Measurements from ENCODE around the gene SLC22A4. TPM values are rescaled to one million over a fixed set of nuclear protein-coding genes. Genes with fewer than 3 reads are reported as not detected.
A peak's percentile ranks its signal among the peaks of the same experiment; 100 is the strongest.

SLC22A4 gene
- total RNA-seq, 1 donor from 2014 or later: 0.06 TPM

DNA sequence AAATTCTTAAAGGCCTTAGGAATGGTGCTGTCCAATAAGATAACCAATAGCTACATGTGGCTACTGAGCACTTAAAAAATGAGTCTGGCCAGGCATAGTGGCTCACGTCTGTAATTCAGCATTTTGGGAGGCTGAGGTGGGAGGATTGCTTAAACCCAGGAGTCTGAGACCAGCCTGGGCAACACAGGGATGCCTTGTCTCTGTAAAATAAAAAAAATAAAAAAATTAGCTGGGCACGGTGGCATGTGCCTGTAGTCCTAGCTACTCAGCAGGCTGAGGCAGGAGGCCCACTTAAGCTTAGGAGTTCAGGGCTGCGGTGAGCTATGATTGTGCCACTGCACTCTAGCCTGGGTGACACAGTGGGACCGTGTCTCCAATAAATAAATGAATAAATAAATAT lies 74.0 kb downstream of the SLC22A4 start:
- Histone ChIP-seq H3K36me3 (no peaks in the 10 kb centered on the region), H4K20me1 (ENCODE audit: low read depth) (no peaks in the 10 kb centered on the region), H3K4me1 (peaks cover 11% of the 10 kb centered on the region), H2AFZ (replicated peaks) (no peak overlapping the region), H3K27ac (no peak overlapping the region), H3K9ac (no peak overlapping the region), H3K9me3 (ENCODE audit: low read depth) (no peaks in the 10 kb centered on the region), H3K4me2 (no peak overlapping the region), H3F3A (ENCODE audit: low read depth) (peaks cover 9% of the 10 kb centered on the region), H3K27me3 (peaks cover 37% of the 10 kb centered on the region), H3K79me2 (ENCODE audit: low read depth) (no peaks in the 10 kb centered on the region), H3K4me3 (no peak overlapping the region)
- TF ChIP-seq EZH2 (IDR thresholded peaks at IDR 0.05): no peak
- TF ChIP-seq, protein P1, sequence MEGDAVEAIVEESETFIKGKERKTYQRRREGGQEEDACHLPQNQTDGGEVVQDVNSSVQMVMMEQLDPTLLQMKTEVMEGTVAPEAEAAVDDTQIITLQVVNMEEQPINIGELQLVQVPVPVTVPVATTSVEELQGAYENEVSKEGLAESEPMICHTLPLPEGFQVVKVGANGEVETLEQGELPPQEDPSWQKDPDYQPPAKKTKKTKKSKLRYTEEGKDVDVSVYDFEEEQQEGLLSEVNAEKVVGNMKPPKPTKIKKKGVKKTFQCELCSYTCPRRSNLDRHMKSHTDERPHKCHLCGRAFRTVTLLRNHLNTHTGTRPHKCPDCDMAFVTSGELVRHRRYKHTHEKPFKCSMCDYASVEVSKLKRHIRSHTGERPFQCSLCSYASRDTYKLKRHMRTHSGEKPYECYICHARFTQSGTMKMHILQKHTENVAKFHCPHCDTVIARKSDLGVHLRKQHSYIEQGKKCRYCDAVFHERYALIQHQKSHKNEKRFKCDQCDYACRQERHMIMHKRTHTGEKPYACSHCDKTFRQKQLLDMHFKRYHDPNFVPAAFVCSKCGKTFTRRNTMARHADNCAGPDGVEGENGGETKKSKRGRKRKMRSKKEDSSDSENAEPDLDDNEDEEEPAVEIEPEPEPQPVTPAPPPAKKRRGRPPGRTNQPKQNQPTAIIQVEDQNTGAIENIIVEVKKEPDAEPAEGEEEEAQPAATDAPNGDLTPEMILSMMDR (IDR thresholded peaks at IDR 0.05): no peak
- Mint-ChIP-seq H3K9me3 (no peaks in the 10 kb centered on the region), H3K27me3 (ENCODE audit: insufficient read depth, low read depth) (peaks cover 4% of the 10 kb centered on the region), H3K4me1 (peaks cover 8% of the 10 kb centered on the region), H3K36me3 (peaks cover 3% of the 10 kb centered on the region), H3K4me3 (no peak overlapping the region), H3K27ac (no peak overlapping the region)
- no peak for DNase-seq (ENCODE audit: low spot score)

DNA sequence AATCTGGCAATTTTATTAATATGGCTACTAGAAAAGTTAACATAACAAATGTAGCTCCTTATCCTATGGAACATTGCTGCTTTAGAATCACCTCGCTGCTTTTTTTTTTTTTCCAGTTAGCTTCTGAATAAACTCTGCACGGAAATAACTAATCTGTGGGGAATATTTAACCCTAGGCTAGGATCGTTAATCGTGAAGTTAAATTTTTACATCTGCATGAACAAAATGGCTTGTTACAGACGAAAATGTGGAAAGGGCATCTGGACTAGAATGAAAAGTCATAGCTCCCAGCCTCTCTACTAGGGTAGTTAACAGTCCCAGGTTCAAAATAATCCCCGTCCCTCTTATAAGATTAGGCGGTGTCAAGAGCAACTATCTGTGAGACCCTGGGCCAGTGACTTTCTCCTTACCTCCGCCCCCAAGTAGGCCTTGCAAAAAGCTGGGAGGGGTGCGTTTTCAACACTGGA lies 74.8 kb downstream of the SLC22A4 start:
- Histone ChIP-seq H3K9me3 (ENCODE audit: low read depth) (no peaks in the 10 kb centered on the region), H3K36me3 (no peaks in the 10 kb centered on the region), H3K4me2 (peak overlapping the region; percentile 92), H3F3A (ENCODE audit: low read depth) (peaks cover 9% of the 10 kb centered on the region), H4K20me1 (ENCODE audit: low read depth) (no peaks in the 10 kb centered on the region), H3K4me1 (peaks cover 11% of the 10 kb centered on the region), H3K4me3 (peak overlapping the region; percentile 64), H2AFZ (replicated peaks) (peak overlapping the region; percentile 100), H3K27ac (no peak overlapping the region), H3K79me2 (ENCODE audit: low read depth) (no peaks in the 10 kb centered on the region), H3K27me3 (peaks cover 37% of the 10 kb centered on the region), H3K9ac (no peak overlapping the region)
- Mint-ChIP-seq H3K27ac (no peak overlapping the region), H3K4me3 (peak overlapping the region; percentile 80), H3K36me3 (peaks cover 3% of the 10 kb centered on the region), H3K4me1 (peaks cover 8% of the 10 kb centered on the region), H3K9me3 (no peaks in the 10 kb centered on the region), H3K27me3 (ENCODE audit: insufficient read depth, low read depth) (peaks cover 4% of the 10 kb centered on the region)
- TF ChIP-seq, protein P1 (IDR thresholded peaks at IDR 0.05): no peak
- TF ChIP-seq EZH2 (IDR thresholded peaks at IDR 0.05) (no peak), EZH2phosphoT487 (IDR thresholded peaks at IDR 0.05) (no peak)
- DNase-seq (ENCODE audit: low spot score): no peak

DNA sequence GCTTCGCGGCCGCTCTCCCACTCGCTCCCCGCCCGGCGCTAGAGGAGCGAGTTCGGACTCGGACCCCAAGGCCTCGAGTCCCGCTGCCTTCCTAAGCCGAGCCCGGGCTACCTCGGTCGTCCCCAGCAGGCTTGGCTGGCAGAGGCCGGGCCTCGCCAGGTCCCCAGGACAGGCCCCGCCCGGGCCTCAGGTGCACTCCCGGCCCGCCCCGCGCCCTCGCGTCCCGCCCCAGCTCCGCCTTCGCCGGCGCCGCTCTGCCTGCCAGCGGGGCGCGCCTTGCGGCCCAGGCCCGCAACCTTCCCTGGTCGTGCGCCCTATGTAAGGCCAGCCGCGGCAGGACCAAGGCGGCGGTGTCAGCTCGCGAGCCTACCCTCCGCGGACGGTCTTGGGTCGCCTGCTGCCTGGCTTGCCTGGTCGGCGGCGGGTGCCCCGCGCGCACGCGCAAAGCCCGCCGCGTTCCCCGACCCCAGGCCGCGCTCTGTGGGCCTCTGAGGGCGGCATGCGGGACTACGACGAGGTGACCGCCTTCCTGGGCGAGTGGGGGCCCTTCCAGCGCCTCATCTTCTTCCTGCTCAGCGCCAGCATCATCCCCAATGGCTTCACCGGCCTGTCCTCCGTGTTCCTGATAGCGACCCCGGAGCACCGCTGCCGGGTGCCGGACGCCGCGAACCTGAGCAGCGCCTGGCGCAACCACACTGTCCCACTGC lies 75.4 kb downstream of the SLC22A4 start, which contains the start of gene SLC22A5:
SLC22A5 (plus strand) TSS at position 237 of the 707 bp plus-strand sequence; CDS start at position 500, 263 bp downstream.
- peaks cover 11% of the 10 kb centered on the region for H3K4me1 ChIP-seq
- H3K27ac Mint-ChIP-seq: no peak within 1 kb of the TSS
- no peaks in the 10 kb centered on the region for H3K36me3 ChIP-seq
- H3K9ac ChIP-seq: no peak within 1 kb of the TSS
- H3K4me3 ChIP-seq: peak within 1 kb of the TSS; percentile 64
- TF ChIP-seq EZH2 (IDR thresholded peaks at IDR 0.05) (peak; percentile 46), EZH2phosphoT487 (IDR thresholded peaks at IDR 0.05) (no peak)
- peaks cover under 1% of the 10 kb centered on the region for H3K36me3 Mint-ChIP-seq
- H4K20me1 ChIP-seq (ENCODE audit: low read depth): no peaks in the 10 kb centered on the region
- DNase-seq (ENCODE audit: low spot score): peak; percentile 84
- peak within 1 kb of the TSS; percentile 100 for H2AFZ ChIP-seq (replicated peaks)
- H3K4me1 Mint-ChIP-seq: peaks cover 8% of the 10 kb centered on the region
- peaks cover 37% of the 10 kb centered on the region for H3K27me3 ChIP-seq
- H3K4me2 ChIP-seq: peak within 1 kb of the TSS; percentile 92
- H3K9me3 Mint-ChIP-seq: no peaks in the 10 kb centered on the region
- H3F3A ChIP-seq (ENCODE audit: low read depth): peaks cover 9% of the 10 kb centered on the region
- H3K79me2 ChIP-seq (ENCODE audit: low read depth): no peaks in the 10 kb centered on the region
- peak within 1 kb of the TSS; percentile 80 for H3K4me3 Mint-ChIP-seq
- H3K27me3 Mint-ChIP-seq (ENCODE audit: insufficient read depth, low read depth): peaks cover 4% of the 10 kb centered on the region
- no peak within 1 kb of the TSS for H3K27ac ChIP-seq
- H3K9me3 ChIP-seq (ENCODE audit: low read depth): no peaks in the 10 kb centered on the region
